Naive thymus-derived CD4-positive, alpha-beta T cell (primary cell): ENCODE results near the gene EXD1. TPM values are rescaled to one million over a fixed set of nuclear protein-coding genes. Genes with fewer than 3 reads are reported as not detected.

ENCODE experiments used
- ATAC-seq: fragments of 150-1000 bp; cut with Tn5 transposase; 2 replicates; pipeline ENCODE4 v1.10.0; 2021; ENCODE audit warnings: mild to moderate bottlenecking, moderate library complexity
- CTCF ChIA-PET: fragments of 350-600 bp; sonication (Branson Sonifier 250); formaldehyde crosslinking; loops from one replicate; lab custom pipeline; 2021; ENCODE audit warnings: antibody characterized with exemption; lab: Charles Lee
- POLR2A ChIA-PET: fragments of 350-600 bp; sonication (Branson Sonifier 250); formaldehyde crosslinking; loops from one replicate; lab custom pipeline; 2021; ENCODE audit warnings: antibody characterized with exemption, inconsistent platforms; lab: Charles Lee
- DNase-seq, 9 donors: peaks; one replicate each; pipeline versions ENCODE4 v3.0.0 to v3.0.0-alpha.2; 2020 to 2022; ENCODE audit warnings: mixed read lengths in 1 of 9
- H3K27ac ChIP-seq: one replicate; pipeline ENCODE4 v1.7.0; 2013; ENCODE audit warnings: mild to moderate bottlenecking, low read depth, low read length, moderate library complexity
- H3K27me3 ChIP-seq, 2 donors: one replicate each; pipeline ENCODE4 v1.7.0; 2013; ENCODE audit warnings: low read length in 2 of 2, mild to moderate bottlenecking in 2 of 2, moderate library complexity in 2 of 2; ENCODE audit not compliant: control insufficient read depth in 2 of 2, insufficient read depth in 2 of 2
- H3K36me3 ChIP-seq, 3 experiments: 1 replicate in 2 of 3; 2 replicates in 1 of 3; pipeline ENCODE4 v1.7.0; 2013; ENCODE audit warnings: low read length in 3 of 3, mild to moderate bottlenecking in 3 of 3, moderate library complexity in 1 of 3; ENCODE audit not compliant: insufficient read depth in 3 of 3, control insufficient read depth in 2 of 3
- H3K4me1 ChIP-seq, 2 donors: one replicate each; pipeline ENCODE4 v1.7.0; 2013; ENCODE audit warnings: low read length in 2 of 2, mild to moderate bottlenecking in 2 of 2, moderate library complexity in 1 of 2; ENCODE audit not compliant: control insufficient read depth in 2 of 2, insufficient read depth in 2 of 2
- H3K4me3 ChIP-seq: 2 replicates; pipeline ENCODE4 v1.7.0; 2013; ENCODE audit warnings: mild to moderate bottlenecking, low read length
- H3K9me3 ChIP-seq, 3 experiments: 1 replicate in 2 of 3; 2 replicates in 1 of 3; pipeline ENCODE4 v1.7.0; 2013; ENCODE audit warnings: low read length in 3 of 3; ENCODE audit not compliant: control insufficient read depth in 2 of 3
- H3K27ac Mint-ChIP-seq, 9 donors: one replicate each; pipeline ENCODE4 v1.8.0; 2020 to 2022; ENCODE audit warnings: mixed read lengths in 9 of 9, mild to moderate bottlenecking in 8 of 9, moderate library complexity in 5 of 9, inconsistent platforms in 2 of 9
- H3K27me3 Mint-ChIP-seq, 5 donors: one replicate each; pipeline ENCODE4 v1.8.0; 2021 to 2022; ENCODE audit warnings: mixed read lengths in 5 of 5, mild to moderate bottlenecking in 1 of 5
- H3K36me3 Mint-ChIP-seq, 5 donors: one replicate each; pipeline ENCODE4 v1.8.0; 2020 to 2022; ENCODE audit warnings: mixed read lengths in 5 of 5, mild to moderate bottlenecking in 3 of 5, inconsistent platforms in 1 of 5
- H3K4me1 Mint-ChIP-seq, 7 donors: one replicate each; pipeline ENCODE4 v1.8.0; 2020 to 2022; ENCODE audit warnings: mixed read lengths in 7 of 7, mild to moderate bottlenecking in 3 of 7, inconsistent platforms in 1 of 7
- H3K4me3 Mint-ChIP-seq, 10 donors: one replicate each; pipeline ENCODE4 v1.8.0; 2020 to 2022; ENCODE audit warnings: mild to moderate bottlenecking in 10 of 10, mixed read lengths in 10 of 10, moderate library complexity in 6 of 10, inconsistent platforms in 2 of 10
- H3K9me3 Mint-ChIP-seq, 11 donors: one replicate each; pipeline ENCODE4 v1.8.0; 2020 to 2022; ENCODE audit warnings: mixed read lengths in 11 of 11, mild to moderate bottlenecking in 4 of 11, inconsistent platforms in 1 of 11, moderate library complexity in 1 of 11
- intact Hi-C, 2 donors: fragments of 100-400 bp; cut with micrococcal nuclease; formaldehyde crosslinking; loops; one replicate each; pipeline ENCODE4 v1.15.1; 2023
- polyA plus RNA-seq, 2 donors: library from polyadenylated mRNA; unstranded; fragments of 300-500 nt; fragmentation: Illumina TruSeq; gene quantifications; one replicate each; pipeline ENCODE4 v1.2.3, GENCODE V29; 2021
- total RNA-seq, 6 experiments: library from RNA in 5 of 6; stranded (reverse) in 5 of 6; gene quantifications; 1 replicate in 5 of 6; 2 replicates in 1 of 6; pipeline ENCODE4 v1.2.3 and lab custom pipeline; 2021 to 2026

Gene EXD1
- total and polyA plus RNA-seq, 7 experiments from 2014 or later = not detected

GRCh38 chr15:41218851-41219250, 11.7 kb downstream of the EXD1 start:
- H3K9me3 Mint-ChIP-seq = peaks cover 0 to 1% (median 0%) of the 10 kb centered on the region in 11 donors
- H3K4me1 ChIP-seq = no peaks in the 10 kb centered on the region
- no peaks in the 10 kb centered on the region for H3K9me3 ChIP-seq
- no peaks in the 10 kb centered on the region for H3K4me1 Mint-ChIP-seq
- intact Hi-C loops = no loop called here
- H3K27ac Mint-ChIP-seq = no peak overlapping the region
- ATAC-seq = no peak
- H3K27me3 Mint-ChIP-seq = peaks cover 0 to 46% (median 12%) of the 10 kb centered on the region in 5 donors
- H3K27me3 ChIP-seq = no peaks in the 10 kb centered on the region
- no peak overlapping the region for H3K4me3 Mint-ChIP-seq
- no peak overlapping the region for H3K4me3 ChIP-seq
- ChIA-PET CTCF (no interaction called here), POLR2A (no interaction called here)
- H3K36me3 Mint-ChIP-seq = no peaks in the 10 kb centered on the region
- H3K27ac ChIP-seq = no peak overlapping the region
- no peaks in the 10 kb centered on the region for H3K36me3 ChIP-seq
- no peak for DNase-seq

GRCh38 chr15:41215708-41216107, 14.8 kb downstream of the EXD1 start:
- Mint-ChIP-seq H3K36me3 (no peaks in the 10 kb centered on the region), H3K4me3 (no peak overlapping the region), H3K27me3 (peaks cover 0 to 53% (median 10%) of the 10 kb centered on the region in 5 donors), H3K27ac (no peak overlapping the region), H3K4me1 (no peaks in the 10 kb centered on the region), H3K9me3 (peaks cover 0 to 1% (median 0%) of the 10 kb centered on the region in 11 donors)
- no peak overlapping the region for H3K4me3 ChIP-seq
- peak; percentile 55 for ATAC-seq
- DNase-seq = no peak
- ChIA-PET CTCF (no interaction called here), POLR2A (no interaction called here)
- H3K9me3 ChIP-seq = no peaks in the 10 kb centered on the region
- intact Hi-C loops = no loop called here
- H3K36me3 ChIP-seq = no peaks in the 10 kb centered on the region
- no peaks in the 10 kb centered on the region for H3K4me1 ChIP-seq
- H3K27ac ChIP-seq = no peak overlapping the region
- H3K27me3 ChIP-seq = no peaks in the 10 kb centered on the region

GRCh38 chr15:41207687-41208448, 22.7 kb downstream of the EXD1 start:
- no peaks in the 10 kb centered on the region for H3K36me3 ChIP-seq
- DNase-seq (no peak), ATAC-seq (no peak)
- Mint-ChIP-seq H3K9me3 (no peaks in the 10 kb centered on the region), H3K27me3 (peaks cover 0 to 30% (median 0%) of the 10 kb centered on the region in 5 donors), H3K4me1 (no peaks in the 10 kb centered on the region), H3K4me3 (no peak overlapping the region), H3K36me3 (no peaks in the 10 kb centered on the region), H3K27ac (no peak overlapping the region)
- intact Hi-C loops = no loop called here
- CTCF ChIA-PET = interaction anchor here (0.6 kb wide), 1 partner anchor 390 kb away, joined by 4 read pairs; no protein-coding TSS in a partner anchor
- H3K9me3 ChIP-seq = no peaks in the 10 kb centered on the region
- H3K4me3 ChIP-seq = no peak overlapping the region
- H3K27ac ChIP-seq = no peak overlapping the region
- H3K27me3 ChIP-seq = no peaks in the 10 kb centered on the region
- no peaks in the 10 kb centered on the region for H3K4me1 ChIP-seq
- POLR2A ChIA-PET = no interaction called here

- no peaks in the 10 kb centered on the region for H3K9me3 ChIP-seq
- POLR2A ChIA-PET = no interaction called here
- H3K4me1 ChIP-seq = no peaks in the 10 kb centered on the region
- H3K27me3 Mint-ChIP-seq = peaks cover 0 to 18% (median 0%) of the 10 kb centered on the region in 5 donors
- H3K27me3 ChIP-seq = no peaks in the 10 kb centered on the region
- H3K36me3 Mint-ChIP-seq = no peaks in the 10 kb centered on the region
- H3K4me1 Mint-ChIP-seq = no peaks in the 10 kb centered on the region
- DNase-seq = no peak
- no peak for ATAC-seq
- no peak overlapping the region for H3K4me3 Mint-ChIP-seq
- CTCF ChIA-PET = no interaction called here
- H3K9me3 Mint-ChIP-seq = no peaks in the 10 kb centered on the region
- H3K36me3 ChIP-seq = no peaks in the 10 kb centered on the region
- intact Hi-C loops = no loop called here
- H3K27ac Mint-ChIP-seq = peak overlapping the region in 1 of 9 donors; percentile 12
- no peak overlapping the region for H3K4me3 ChIP-seq
- H3K27ac ChIP-seq = no peak overlapping the region
These were observed 25.2 kb downstream of the EXD1 start for GRCh38 chr15:41205315-41205714.

GRCh38 chr15:41203395-41203794, 27.2 kb downstream of the EXD1 start:
- intact Hi-C loops = no loop called here
- no peaks in the 10 kb centered on the region for H3K4me1 ChIP-seq
- no peaks in the 10 kb centered on the region for H3K36me3 ChIP-seq
- Mint-ChIP-seq H3K27me3 (peaks cover 0 to 9% (median 0%) of the 10 kb centered on the region in 5 donors), H3K27ac (no peak overlapping the region), H3K9me3 (no peaks in the 10 kb centered on the region), H3K4me3 (no peak overlapping the region), H3K36me3 (no peaks in the 10 kb centered on the region), H3K4me1 (no peaks in the 10 kb centered on the region)
- ChIA-PET POLR2A (interaction anchor here (0.6 kb wide), 1 partner anchor 321 kb away, joined by 3 read pairs; no protein-coding TSS in a partner anchor), CTCF (no interaction called here)
- no peak overlapping the region for H3K27ac ChIP-seq
- H3K9me3 ChIP-seq = no peaks in the 10 kb centered on the region
- no peak for DNase-seq
- H3K27me3 ChIP-seq = no peaks in the 10 kb centered on the region
- ATAC-seq = no peak
- H3K4me3 ChIP-seq = no peak overlapping the region

- POLR2A ChIA-PET = no interaction called here
- no peak overlapping the region for H3K27ac ChIP-seq
- DNase-seq (no peak), ATAC-seq (no peak)
- Mint-ChIP-seq H3K4me1 (no peaks in the 10 kb centered on the region), H3K36me3 (no peaks in the 10 kb centered on the region), H3K4me3 (no peak overlapping the region), H3K27ac (no peak overlapping the region), H3K9me3 (no peaks in the 10 kb centered on the region), H3K27me3 (peaks cover 0 to 2% (median 0%) of the 10 kb centered on the region in 5 donors)
- no peaks in the 10 kb centered on the region for H3K4me1 ChIP-seq
- H3K9me3 ChIP-seq = no peaks in the 10 kb centered on the region
- H3K4me3 ChIP-seq = no peak overlapping the region
- intact Hi-C loops = no loop called here
- CTCF ChIA-PET = no interaction called here
- H3K36me3 ChIP-seq = no peaks in the 10 kb centered on the region
- H3K27me3 ChIP-seq = no peaks in the 10 kb centered on the region
These were observed 31.1 kb downstream of the EXD1 start for GRCh38 chr15:41199470-41199869.

GRCh38 chr15:41194444-41194843, 36.1 kb downstream of the EXD1 start:
- Histone ChIP-seq H3K4me3 (no peak overlapping the region), H3K27me3 (no peaks in the 10 kb centered on the region), H3K9me3 (no peaks in the 10 kb centered on the region), H3K4me1 (no peaks in the 10 kb centered on the region), H3K36me3 (no peaks in the 10 kb centered on the region), H3K27ac (no peak overlapping the region)
- intact Hi-C loops = no loop called here
- no peak overlapping the region for H3K27ac Mint-ChIP-seq
- CTCF ChIA-PET = no interaction called here
- POLR2A ChIA-PET = no interaction called here
- no peaks in the 10 kb centered on the region for H3K36me3 Mint-ChIP-seq
- no peak for DNase-seq
- no peak overlapping the region for H3K4me3 Mint-ChIP-seq
- ATAC-seq = no peak
- no peaks in the 10 kb centered on the region for H3K4me1 Mint-ChIP-seq
- H3K27me3 Mint-ChIP-seq = no peaks in the 10 kb centered on the region
- peaks cover 0 to 3% (median 0%) of the 10 kb centered on the region in 11 donors for H3K9me3 Mint-ChIP-seq
